Measurements from ENCODE around the gene TNC.
"Not testable (repeated sequence)": the region's sequence is repeated elsewhere in the genome, so short reads cannot be mapped to it uniquely, and the experiment has no call there.

Gene TNC

DNA sequence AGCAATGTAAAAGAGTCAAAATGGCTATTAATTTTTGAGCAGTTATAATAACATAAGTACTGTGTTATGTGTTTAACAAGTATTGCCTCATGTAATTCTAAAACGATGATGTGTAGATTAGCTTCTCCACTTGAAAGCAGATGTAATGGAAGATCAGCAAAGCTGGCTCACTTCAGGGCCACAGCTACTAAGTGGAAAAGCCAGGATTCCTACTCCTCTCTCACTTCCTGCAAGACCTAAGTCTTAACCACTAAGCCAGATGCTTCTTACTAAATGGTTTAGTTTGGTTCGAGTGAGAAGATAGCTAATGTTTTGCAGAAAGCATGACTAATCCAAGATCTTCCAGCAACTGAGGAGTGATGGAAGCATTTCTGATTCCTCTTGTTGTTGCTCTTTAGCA is 15.7 kb upstream of the TNC start:
- ATAC-seq, result no peak

DNA sequence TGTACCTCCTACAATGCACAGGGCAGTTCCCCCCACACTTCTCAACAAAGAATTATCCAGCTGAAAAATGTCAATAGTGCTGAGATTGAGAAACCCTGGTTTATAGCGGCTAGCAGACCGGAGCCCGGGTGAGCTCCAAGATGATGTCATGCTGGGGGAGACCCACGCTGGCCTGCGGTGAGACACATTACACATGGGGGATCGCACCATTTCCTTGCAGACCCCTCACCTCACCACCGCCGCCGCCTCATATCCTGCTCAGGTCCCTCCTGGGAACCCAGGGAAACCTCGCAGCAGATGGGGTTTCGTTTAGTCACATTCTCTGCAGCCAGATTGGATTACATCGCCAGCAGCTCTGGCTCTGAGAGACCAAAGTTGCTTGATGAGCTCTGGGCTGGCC is 14.7 kb upstream of the TNC start:
- no peak for ATAC-seq

DNA sequence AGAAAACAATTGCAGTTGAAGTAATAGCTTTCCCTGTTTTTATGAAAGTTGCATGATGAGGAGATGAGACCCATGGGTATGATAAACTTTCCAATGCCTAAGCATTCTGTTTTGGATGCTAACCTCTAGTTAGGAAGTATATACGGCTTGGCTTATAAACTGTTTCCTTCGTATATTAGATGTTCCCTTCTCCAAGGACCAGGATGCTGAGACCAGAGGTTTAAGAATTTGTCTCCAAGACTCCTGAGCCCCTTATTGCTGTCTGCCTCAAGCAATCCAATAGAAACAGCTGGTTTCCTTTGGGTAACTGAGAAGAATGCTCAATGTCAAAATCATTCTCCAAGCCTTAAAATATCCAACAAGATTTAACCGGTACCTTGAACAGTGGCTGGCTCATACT is 12.2 kb upstream of the TNC start:
- ATAC-seq, result no peak

DNA sequence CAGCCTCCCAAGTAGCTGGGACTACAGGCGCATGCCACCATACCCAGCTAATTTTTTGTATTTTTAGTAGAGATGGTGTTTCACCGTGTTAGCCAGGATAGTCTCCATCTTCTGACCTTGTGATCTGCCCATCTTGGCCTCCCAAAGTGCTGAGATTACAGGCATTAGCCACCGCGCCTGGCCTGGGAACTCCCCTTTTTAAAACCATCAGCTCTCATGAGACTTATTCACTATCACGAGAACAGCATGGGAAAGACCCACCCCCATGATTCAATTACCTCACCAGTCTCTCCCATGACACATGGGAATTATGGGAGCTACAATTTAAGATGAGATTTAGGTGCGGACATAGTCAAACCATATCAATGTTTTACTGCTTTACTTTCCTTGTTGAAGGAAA is 10.8 kb upstream of the TNC start:
- ATAC-seq, result not testable (repeated sequence)

DNA sequence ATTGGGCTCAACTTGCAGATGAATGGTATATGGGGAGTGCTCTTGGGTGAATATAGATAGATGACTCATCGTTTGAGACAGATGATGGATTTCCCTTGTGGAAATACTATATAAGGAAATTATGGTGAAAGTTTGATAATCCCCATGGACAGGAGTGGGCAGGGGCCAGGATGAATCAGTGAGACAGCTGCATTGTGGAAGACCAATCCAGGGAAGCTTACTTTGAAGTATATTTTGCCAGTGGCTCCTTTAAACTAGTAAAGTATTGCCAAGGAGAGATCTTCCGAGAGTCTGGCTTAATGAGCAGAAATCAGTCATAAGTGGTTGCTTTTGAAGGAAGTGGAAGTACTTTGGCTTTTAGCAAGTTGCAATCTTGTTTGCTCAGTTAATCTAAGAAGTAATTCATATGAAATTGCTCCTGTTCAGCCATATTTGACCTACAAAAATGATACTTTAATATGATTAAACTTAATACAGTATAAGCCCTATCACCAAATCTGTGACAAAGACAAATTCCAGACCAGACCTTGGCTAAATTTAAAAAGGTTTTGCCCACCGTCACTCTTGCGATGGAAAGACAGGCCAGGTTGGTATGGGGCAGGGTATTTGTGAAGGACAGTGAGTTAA is 9.3 kb upstream of the TNC start:
- no peak for ATAC-seq

DNA sequence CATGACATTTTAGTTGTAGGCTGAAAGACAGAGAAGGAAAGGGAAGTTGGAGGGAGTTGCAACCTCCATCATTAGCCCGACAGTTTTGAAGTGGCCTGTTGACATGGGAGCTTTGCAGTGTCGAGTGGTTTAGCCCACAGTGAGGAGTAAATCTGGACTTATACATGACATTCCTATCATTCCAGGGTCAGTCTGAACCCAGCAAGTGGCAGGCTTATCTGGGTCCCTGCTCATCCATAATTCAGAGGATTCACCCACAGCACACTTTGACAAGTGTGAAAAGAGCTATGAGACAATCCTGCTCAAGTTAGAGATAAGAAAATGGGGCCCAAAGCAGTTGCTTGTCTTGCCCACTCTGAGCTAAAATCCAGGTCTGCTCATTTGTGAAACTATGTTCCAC is 8.4 kb upstream of the TNC start:
- no peak for ATAC-seq

DNA sequence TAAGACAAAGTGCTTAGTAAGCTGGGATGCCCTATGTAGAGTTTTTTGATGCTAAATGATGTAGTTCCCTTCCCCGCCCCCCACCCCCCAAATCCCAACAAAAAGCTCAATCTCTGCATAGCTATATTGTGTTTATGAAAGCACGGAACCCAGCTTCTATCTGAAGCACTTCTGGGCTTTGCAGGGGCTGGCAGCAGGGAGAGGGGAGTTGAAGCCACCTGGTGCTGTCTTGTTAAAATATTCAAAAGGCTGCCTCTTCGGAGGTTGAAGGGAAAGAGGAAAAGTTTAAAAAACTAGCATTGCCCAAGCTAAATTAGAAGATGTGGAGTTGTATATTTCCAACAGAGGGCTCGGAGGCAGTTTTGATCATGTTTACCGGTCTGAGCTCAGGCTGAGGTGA is 5.0 kb upstream of the TNC start:
- ATAC-seq, result no peak

DNA sequence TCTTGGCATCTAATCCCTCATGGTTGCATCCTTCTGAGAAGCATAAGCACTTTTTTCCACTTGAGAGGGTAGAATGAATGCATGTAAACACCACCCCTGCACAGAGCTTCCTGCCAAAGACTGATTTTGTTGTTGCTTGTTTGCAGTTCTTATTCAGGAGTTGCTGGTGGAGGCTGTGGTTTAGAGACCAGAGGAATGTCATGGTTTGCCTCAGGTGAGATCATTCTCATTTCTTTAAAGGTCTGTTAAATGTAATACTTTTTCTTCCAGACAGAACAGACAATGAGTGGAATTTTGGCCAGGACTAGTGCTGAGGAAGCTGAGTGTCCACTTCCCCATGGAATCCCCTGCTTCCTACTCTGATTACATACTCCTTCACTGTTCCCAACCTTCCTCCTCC is 3.2 kb upstream of the TNC start:
- no peak for ATAC-seq

DNA sequence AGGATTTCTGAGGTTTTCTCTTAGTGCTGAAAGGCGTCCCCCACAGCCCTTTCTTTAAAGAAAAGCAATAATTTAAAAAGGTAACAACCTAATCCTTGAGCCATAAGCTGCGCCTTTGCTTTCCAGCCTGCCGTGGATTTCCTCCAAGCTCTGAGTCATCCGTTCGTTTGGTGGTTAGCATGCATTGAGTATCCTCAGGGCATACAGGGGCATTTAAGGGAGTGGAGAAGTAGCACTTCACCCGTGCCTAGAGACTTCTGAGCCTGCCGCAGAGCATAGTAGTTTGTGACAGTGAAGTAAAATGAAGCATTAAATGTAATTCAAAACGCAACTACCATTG is 892 bp upstream of the TNC start:
- ATAC-seq, result no peak

DNA sequence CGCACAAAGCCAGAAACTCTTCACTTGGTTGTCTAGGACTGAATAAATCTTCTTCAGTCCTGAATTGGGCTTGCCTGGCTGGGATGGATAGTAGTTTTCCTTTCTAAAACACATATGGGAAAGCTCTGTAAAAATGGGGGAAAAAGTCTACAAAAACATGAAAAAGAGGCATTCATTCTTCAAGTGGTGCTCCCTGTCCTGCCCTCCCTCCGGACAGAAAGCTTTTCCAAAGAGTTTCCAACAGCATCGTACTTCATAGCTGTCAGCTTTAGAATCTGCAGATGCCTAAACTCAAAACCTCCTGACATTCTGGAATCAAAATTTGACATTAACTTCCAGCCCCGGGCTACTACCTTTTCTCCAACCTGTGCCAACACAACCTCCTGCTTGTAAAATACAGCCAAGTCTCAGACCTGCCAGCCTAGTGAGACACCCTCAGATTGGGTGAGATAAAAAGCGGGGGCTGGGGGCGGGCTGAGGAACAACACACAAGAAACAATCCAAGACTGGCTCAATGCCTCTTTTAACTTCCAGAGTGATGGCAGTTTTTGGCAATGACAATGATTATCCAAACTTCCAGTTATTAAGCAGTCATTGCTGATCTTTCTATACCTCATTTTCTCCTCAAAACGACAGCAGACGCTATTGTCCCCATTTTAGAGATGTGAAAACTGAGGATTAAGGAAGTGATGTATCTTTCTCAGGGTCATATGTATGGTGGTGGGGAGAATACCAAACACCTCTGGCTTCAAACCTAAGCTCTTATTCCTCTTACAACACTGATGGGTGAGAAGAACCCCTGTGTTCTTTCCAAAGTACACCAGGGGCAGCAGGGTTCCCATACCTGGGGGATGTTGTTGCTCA is 1.3 kb downstream of the TNC start:
- ATAC-seq, result no peak

DNA sequence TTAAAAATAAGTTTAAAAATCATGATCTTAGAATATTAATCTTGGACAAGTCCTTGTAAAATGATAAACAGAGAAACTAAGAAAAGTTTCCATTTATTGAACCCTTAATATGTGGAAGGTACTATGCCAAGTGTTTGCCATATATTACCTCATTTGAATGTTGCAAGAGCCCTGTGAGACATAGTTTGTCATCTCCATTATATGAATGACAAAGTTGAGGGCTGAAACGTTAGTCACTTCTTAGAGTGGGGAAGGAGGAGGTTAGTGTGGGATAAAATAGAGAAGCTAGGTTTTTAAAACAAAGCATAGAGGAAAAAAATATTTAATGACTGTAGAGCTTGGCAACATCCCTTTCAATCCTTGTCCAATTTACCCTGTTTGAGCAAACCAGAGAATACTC is 2.0 kb downstream of the TNC start:
- ATAC-seq, result no peak

DNA sequence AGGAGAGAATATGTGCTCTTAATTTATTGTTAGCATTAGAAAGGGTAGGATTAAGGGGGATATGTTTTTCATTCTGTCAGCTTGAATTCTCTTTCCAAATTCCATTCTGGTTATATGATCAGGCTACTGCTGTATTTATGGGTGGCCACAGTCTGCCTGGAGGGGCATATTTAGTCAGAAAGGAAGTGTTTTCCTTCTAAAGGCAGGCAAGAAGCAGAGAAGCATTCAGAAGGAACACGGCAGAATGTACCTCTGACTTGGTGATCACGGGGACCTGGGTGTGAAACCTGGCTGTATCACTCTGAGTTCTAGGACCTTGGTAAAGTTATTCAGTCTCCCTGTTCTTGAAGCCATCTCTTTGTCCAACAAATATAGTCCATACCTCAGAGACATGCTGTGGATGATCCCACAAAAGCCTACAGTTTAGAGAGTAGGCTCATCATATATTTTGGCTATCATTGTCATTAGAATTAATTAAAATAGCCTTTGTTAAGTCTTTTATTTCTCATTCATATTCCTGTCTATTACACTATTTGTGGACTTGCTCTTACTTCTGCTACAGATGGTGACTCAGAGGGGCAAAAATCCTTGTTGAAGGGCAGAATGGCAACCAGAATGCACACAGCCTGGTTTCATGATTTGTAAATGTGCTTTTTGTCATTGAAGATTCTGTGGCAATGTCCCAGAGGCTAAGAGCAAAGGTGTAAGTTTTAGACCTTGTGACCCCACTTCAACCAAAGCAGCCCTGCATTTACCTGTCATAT is 2.7 kb downstream of the TNC start:
- no peak for ATAC-seq

DNA sequence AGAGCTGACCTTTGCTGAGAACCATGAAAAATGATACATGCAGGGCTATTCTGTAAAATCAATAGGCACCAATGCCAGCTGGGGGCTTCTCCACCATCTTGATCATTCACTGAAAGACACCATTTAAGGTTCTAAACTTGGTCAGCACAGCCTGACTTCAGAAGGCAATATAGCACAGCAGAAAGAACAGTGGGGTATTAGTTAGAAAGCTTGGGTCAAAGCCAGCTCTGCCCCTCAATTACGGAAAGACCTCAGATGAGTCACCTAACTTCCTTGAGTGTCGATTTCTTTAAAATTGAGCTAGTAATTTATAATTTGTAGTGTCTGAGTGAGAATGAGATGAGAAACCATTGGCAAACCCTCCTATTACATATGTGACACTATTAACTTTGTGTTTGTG is 3.4 kb downstream of the TNC start:
- ATAC-seq, result no peak

DNA sequence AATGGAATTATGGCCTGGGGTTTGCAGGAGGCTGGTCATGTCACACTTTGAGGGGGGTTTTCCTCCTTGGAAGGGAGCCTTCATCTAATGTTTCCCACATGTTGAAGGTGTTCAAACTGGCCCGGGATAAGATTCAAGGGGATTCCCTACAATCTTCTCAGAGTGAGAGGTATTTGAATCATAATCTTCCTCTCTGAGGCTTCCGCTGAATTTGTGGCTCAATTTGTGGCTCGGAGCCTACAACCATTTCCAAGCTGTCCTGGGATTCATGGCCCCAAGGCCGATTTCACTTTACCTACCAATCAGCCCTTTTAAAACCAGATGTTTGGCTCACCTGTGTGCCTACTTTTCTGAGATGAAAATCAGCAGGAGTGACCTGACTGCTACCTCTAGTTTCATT is 3.9 kb downstream of the TNC start:
- no peak for ATAC-seq

DNA sequence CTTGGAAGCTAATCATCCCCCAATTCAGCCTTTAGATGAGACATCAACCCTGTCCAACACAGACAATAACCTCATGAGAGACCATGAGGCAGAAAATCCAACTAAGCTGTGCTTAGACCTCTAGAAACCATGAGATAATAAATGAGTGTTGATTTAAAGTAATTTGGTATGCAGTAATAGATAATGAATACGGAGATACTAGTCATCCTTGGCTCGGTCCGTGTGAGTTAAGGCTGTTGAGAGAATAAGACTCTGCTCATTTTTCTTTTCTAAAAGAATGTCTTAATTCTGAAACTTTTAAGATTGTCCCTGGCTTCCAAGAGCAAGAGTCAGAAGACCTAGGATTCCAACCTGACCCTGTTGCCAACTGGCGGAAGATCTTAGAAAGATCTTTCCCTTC is 6.1 kb downstream of the TNC start:
- ATAC-seq, result no peak

DNA sequence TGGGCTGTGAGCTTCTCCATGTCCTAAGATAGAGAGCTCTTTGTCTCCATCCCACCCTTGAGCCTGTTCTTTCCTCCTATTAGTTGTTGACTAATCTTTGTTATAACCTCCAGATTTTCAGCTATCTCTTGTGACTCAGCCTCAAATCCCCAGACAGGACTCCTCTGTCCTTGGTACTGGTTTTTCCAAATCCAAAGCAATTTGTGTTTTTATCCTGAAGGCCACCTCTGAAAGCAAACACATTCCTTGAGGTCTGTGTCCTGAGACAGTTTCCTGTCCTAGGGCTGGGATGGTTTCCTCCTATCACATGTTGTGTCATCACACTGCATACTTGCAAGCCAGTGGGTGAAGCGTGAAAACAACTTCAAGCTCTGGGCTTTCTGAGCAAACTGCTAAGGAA is 8.5 kb downstream of the TNC start:
- no peak for ATAC-seq

DNA sequence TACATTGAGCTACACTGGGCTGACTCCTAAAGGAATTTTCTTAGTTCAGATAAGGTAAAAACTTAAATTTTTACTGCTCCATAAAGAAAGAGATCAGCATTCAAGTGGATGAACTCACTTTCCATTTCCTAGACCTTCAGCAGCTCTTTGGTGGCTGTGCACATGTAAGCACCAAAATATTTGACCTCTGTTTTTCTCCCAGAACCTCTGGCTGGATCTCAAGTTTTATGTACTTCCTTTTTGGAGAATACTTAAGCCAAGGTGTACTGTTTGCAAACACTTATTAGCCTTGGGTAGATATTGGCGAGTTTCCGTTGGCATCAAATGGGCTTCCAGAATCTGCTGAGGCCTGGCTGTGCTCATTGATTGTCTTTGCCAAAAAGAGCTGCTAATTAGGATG is 10.3 kb downstream of the TNC start:
- no peak for ATAC-seq

DNA sequence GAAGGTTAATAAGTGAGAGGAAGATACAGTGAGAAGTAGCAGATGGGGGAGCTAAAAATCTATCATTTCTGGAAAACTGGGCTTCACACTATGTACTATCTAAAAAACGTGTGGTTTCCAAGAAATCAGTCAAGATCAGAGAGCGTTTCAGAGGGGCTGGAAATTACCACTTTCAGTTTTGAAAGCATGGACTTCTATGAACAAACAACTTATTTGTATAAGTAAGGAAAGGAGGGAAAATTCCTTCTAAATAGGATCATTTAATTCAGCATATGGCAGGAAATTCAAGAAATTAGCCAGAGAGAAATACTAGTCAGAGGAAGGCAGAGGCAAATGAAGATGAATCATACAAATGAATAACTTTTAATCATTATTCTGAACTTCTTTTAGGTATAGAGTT is 11.3 kb downstream of the TNC start:
- no peak for ATAC-seq

DNA sequence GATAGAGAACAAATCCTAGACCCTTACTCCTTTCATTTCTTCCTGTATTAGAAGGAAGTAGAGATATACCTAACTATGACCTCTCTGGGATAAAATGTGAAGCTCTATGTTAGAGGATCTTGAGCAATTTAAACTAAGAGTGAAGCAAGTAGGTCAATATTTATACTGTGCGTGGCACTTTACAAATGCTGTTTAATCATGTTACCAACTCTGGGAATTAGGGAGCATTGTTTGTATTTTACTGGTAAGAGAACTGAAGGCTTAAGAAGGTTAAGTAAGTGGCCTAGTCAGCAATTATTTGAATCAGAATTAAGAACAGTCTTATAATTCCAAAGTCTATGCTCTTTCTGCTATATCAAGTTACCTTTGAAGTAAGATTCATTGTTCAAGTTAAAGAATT is 12.0 kb downstream of the TNC start:
- no peak for ATAC-seq

DNA sequence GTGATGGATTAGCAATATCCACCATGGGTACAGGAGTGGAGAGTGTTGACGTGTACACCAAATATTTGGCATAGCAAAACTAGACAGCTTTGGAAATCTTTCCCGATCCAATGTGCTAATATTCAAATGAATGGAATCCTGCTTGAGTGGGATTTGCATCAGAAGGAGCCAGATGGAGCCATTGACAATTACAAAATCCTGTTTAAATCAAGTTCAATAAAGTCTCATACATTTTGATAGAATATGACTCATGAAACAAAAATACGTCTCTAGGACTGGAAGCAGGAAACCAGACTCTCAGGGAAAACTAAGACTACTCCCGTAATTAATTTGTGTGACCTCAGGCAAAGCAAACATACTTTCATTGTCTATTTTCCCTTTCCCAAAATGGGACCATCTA is 13.0 kb downstream of the TNC start:
- ATAC-seq, result no peak

DNA sequence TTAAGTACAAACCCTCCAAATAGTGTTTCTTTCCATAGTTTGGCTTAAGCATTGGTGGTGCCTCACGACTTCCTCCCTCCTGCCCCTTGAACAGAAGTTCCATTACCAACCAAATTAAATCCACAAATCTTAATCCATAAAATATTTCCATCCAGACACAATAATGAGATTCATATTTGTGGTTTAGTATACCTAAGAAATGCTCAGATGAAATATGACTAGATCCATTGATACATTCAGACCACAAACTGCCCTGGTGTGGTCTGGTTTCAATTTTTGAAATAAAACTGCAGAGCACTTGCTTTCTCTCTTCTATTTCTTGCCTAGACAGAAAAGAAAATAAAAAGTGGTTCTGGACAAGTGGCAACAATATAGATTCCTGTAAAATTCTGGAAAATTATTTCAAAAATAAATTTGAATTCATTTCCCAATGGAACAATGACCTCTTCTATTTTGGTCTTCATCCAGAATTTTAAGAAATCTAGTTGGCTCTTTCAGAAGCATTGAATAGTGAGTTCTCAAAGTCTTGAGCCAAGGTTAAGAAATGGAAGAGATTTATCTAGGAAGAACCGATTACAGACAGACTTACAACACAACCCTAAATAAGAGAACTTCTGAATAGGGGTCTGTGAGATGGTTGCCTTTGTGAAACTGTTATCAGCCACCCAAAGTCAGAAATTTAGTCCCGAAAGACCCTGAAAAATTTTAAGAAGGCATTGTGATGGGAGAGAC is 14.0 kb downstream of the TNC start:
- ATAC-seq, result no peak

DNA sequence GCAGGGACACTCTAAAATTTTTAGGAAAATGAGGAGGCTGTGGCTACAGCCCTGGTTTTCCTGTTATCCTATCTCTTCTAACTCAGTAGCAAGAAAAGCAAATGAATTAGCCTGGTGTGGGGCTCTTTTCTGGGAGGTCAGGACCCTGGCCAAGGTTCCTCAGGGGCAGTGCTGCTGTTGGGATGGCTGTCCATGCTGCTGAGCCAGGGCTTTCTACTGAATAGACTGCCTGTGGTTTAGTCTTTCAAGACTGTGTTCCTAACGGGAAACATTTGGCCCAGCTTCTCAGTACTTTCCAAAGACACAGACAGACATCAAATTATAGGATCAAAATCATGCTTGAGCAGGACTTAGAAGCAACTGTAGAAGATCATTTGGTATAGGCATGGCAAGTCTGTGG is 18.1 kb downstream of the TNC start:
- ATAC-seq, result no peak

DNA sequence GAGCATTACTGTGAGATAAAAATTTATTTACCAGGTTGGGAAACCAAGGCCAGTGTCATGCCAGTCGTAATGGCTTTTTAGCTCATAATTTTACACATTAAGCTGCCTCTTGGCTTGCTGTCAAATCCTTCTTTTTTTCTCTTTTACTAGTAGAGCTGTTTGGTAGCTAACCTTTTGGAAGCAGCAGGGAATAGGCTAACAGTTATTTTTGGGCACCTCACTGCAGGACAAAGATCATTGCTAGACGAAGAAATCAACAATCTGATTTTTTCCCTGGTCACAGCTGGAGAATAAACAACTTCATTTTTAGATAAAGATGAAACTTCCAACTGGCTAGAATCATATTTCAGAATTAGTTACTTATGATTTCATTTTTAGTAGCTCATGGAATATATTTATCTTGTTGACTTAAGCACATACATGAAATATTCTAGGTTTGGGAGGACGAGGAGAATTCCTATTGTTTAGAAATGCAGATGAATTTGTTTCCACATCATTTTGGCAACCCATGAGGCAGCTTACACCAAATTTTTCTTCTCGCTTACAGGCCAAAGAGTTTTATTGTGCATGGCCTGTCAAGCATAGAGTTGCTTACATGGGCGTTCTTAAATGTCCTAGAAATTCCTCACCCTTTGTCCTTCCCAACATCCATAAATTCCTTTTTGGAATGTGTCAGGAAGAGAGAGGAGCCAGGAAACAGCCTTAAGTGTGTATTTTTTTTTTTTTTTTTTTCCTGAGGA is 19.6 kb downstream of the TNC start:
- ATAC-seq, result no peak
